ENCODE results near the gene TTBK2.

GRCh38 chr15:42725331-42725903 is 195.2 kb downstream of the TTBK2 start:
- no peak for TF ChIP-seq CTCF (IDR thresholded peaks at IDR 0.05; ENCODE audit: extremely low read depth in 1 of 2, insufficient read depth in 1 of 2, low read depth in 1 of 2, low read length in 2 of 2)
- TF ChIP-seq POLR2A (IDR thresholded peaks at IDR 0.05; ENCODE audit: low read depth, low read length): no peak
- TF ChIP-seq MYC (IDR thresholded peaks at IDR 0.05; ENCODE audit: low read depth, low read length): no peak
- TF ChIP-seq GATA2 (IDR thresholded peaks at IDR 0.05; ENCODE audit: insufficient read depth, insufficient read length, low read depth, low read length): no peak
- TF ChIP-seq EZH2 (IDR thresholded peaks at IDR 0.05; ENCODE audit: borderline replicate concordance, low read depth, low read length, severe bottlenecking): no peak
- TF ChIP-seq MAX (IDR thresholded peaks at IDR 0.05; ENCODE audit: insufficient read depth, insufficient read length): no peak
